SK-N-SH (cell line): ENCODE data around the gene MNT. TPM values are rescaled to one million over a fixed set of nuclear protein-coding genes. Genes with fewer than 3 reads are reported as not detected.

Source experiments
- CTCF ChIA-PET: fragments of 300-600, 350-600 bp; formaldehyde crosslinking; extraction: SDS; loops from one replicate; lab custom pipeline; 2021; lab: Yijun Ruan, JAX
- POLR2A ChIA-PET: fragments of 350-600 bp; sonication (Branson Sonifier 250); formaldehyde crosslinking; extraction: SDS; loops from one replicate; lab custom pipeline; 2020; ENCODE audit warnings: antibody characterized with exemption, inconsistent platforms; lab: Yijun Ruan, JAX
- DNase-seq: peaks from one replicate; pipeline ENCODE4 v3.0.0; 2012
- H2AFZ ChIP-seq: fragments of 200-600 bp; sonication (generic); 2 replicates; pipeline ENCODE4 v1.8.1; 2016; ENCODE audit warnings: antibody characterized with exemption, mild to moderate bottlenecking, low read depth
- H3F3A ChIP-seq: fragments of 200-600 bp; sonication (generic); replicated peaks from 2 replicates; pipeline ENCODE3; 2016; ENCODE audit warnings: antibody characterized with exemption, mild to moderate bottlenecking; ENCODE audit not compliant: insufficient read depth
- H3K27ac ChIP-seq, 2 experiments: fragments of 200-500 bp in 1 of 2; fragments of 200-600 bp in 1 of 2; sonication (Bioruptor generic) in 1 of 2; sonication (generic), shearing (Covaris generic) in 1 of 2; 2 replicates each; pipeline versions ENCODE4 v1.5.1 to v1.6.1; 2014 to 2016; ENCODE audit warnings: low read depth in 2 of 2, inconsistent platforms in 1 of 2, low read length in 1 of 2, mild to moderate bottlenecking in 1 of 2, mixed read lengths in 1 of 2
- H3K27me3 ChIP-seq: fragments of 200-600 bp; sonication (generic), shearing (Covaris generic); 2 replicates; pipeline ENCODE4 v1.6.1; 2016; ENCODE audit warnings: mixed run types; ENCODE audit not compliant: insufficient read depth
- H3K36me3 ChIP-seq, 2 experiments: fragments of 200-500 bp in 1 of 2; fragments of 200-600 bp in 1 of 2; sonication (Bioruptor generic) in 1 of 2; sonication (generic) in 1 of 2; replicated peaks in 1 of 2; 2 replicates each; pipeline versions ENCODE3 to v1.5.1; 2014 to 2016; ENCODE audit warnings: low read length in 1 of 2, mild to moderate bottlenecking in 1 of 2; ENCODE audit not compliant: insufficient read depth in 2 of 2, control insufficient read depth in 1 of 2
- H3K4me1 ChIP-seq, 2 experiments: fragments of 200-500 bp in 1 of 2; fragments of 200-600 bp in 1 of 2; sonication (Bioruptor generic) in 1 of 2; sonication (generic), shearing (Covaris generic) in 1 of 2; 2 replicates each; pipeline versions ENCODE4 v1.5.1 to v1.6.1; 2014 to 2016; ENCODE audit warnings: low read depth in 1 of 2, low read length in 1 of 2, mixed run types in 1 of 2; ENCODE audit not compliant: insufficient read depth in 2 of 2, control insufficient read depth in 1 of 2
- H3K4me2 ChIP-seq: fragments of 200-600 bp; sonication (generic), shearing (Covaris generic); 2 replicates; pipeline ENCODE4 v1.6.1; 2017; ENCODE audit warnings: mixed run types
- H3K4me3 ChIP-seq, 2 experiments: fragments of 200-500 bp in 1 of 2; fragments of 200-600 bp in 1 of 2; sonication (Bioruptor generic) in 1 of 2; sonication (generic), shearing (Covaris generic) in 1 of 2; 2 replicates each; pipeline versions ENCODE4 v1.5.1 to v1.8.1; 2014 to 2016; ENCODE audit warnings: low read depth in 2 of 2, inconsistent platforms in 1 of 2, low read length in 1 of 2, mild to moderate bottlenecking in 1 of 2, mixed read lengths in 1 of 2, moderate library complexity in 1 of 2
- H3K79me2 ChIP-seq: fragments of 200-600 bp; sonication (generic); 2 replicates; pipeline ENCODE4 v1.8.1; 2017; ENCODE audit warnings: mild to moderate bottlenecking; ENCODE audit not compliant: insufficient read depth
- H3K9ac ChIP-seq: fragments of 200-600 bp; sonication (generic); 2 replicates; pipeline ENCODE4 v1.6.1; 2017; ENCODE audit warnings: mixed run types
- H3K9me2 ChIP-seq: fragments of 200-600 bp; sonication (generic); 2 replicates; pipeline ENCODE4 v1.6.1; 2017; ENCODE audit warnings: mixed run types
- H3K9me3 ChIP-seq: fragments of 200-600 bp; sonication (generic); 2 replicates; pipeline ENCODE4 v1.6.1; 2017; ENCODE audit warnings: mixed run types, mild to moderate bottlenecking, moderate library complexity
- H4K20me1 ChIP-seq: fragments of 200-600 bp; sonication (generic); 2 replicates; pipeline ENCODE4 v1.6.1; 2017; ENCODE audit warnings: mild to moderate bottlenecking, mixed run types; ENCODE audit not compliant: insufficient read depth
- CHD2 ChIP-seq: fragments of 150-350 bp; IDR thresholded peaks from 2 replicates; pipeline ENCODE4 v1.6.1; 2018; ENCODE audit warnings: low read length; ENCODE audit not compliant: partially characterized antibody
- CTCF ChIP-seq: fragments of 200-600 bp; sonication (generic); IDR thresholded peaks from 2 replicates; pipeline ENCODE4 v1.6.1; 2017; ENCODE audit warnings: antibody characterized with exemption, mild to moderate bottlenecking, moderate library complexity
- EP300 ChIP-seq, 2 experiments: IDR thresholded peaks; 2 replicates each; pipeline versions ENCODE4 v1.4.0 to v1.6.1; 2012; ENCODE audit warnings: borderline replicate concordance in 1 of 2, low read depth in 1 of 2, low read length in 1 of 2
- FOSL2 ChIP-seq: IDR thresholded peaks from 2 replicates; pipeline ENCODE4 v1.4.0; 2012; ENCODE audit warnings: low read depth, mild to moderate bottlenecking, moderate library complexity, borderline replicate concordance
- GATA2 ChIP-seq: sonication (generic); formaldehyde crosslinking; IDR thresholded peaks from 2 replicates; pipeline ENCODE4 v1.5.0; 2020; ENCODE audit warnings: mild to moderate bottlenecking, missing genetic modification reagents
- JUND ChIP-seq: IDR thresholded peaks from 2 replicates; pipeline ENCODE4 v1.4.0; 2012
- MEF2A ChIP-seq: IDR thresholded peaks from 2 replicates; pipeline ENCODE4 v1.4.0; 2012; ENCODE audit warnings: low read depth, borderline replicate concordance
- MXI1 ChIP-seq: IDR thresholded peaks from 2 replicates; pipeline ENCODE4 v1.6.1; 2012; ENCODE audit warnings: mild to moderate bottlenecking, low read depth, low read length, improper control_type of control experiment
- RAD21 ChIP-seq: IDR thresholded peaks from 2 replicates; pipeline ENCODE4 v1.6.1; 2012; ENCODE audit warnings: mild to moderate bottlenecking, low read length
- RCOR1 ChIP-seq: fragments of 150-350 bp; IDR thresholded peaks from 2 replicates; pipeline ENCODE4 v1.6.1; 2017; ENCODE audit warnings: antibody characterized with exemption, low read length
- SIN3A ChIP-seq: IDR thresholded peaks from 2 replicates; pipeline ENCODE4 v1.6.1; 2012; ENCODE audit warnings: low read depth, mild to moderate bottlenecking, low read length, moderate library complexity, borderline replicate concordance
- SMC3 ChIP-seq: IDR thresholded peaks from 2 replicates; pipeline ENCODE4 v1.6.1; 2012; ENCODE audit warnings: low read depth, low read length, improper control_type of control experiment
- TAF1 ChIP-seq: IDR thresholded peaks from 2 replicates; pipeline ENCODE4 v1.6.1; 2012; ENCODE audit warnings: low read depth, mild to moderate bottlenecking, low read length, moderate library complexity, borderline replicate concordance
- USF1 ChIP-seq: IDR thresholded peaks from 2 replicates; pipeline ENCODE4 v1.4.0; 2012; ENCODE audit warnings: low read depth, borderline replicate concordance
- ZBTB33 ChIP-seq: IDR thresholded peaks from 2 replicates; pipeline ENCODE4 v1.4.0; 2012; ENCODE audit warnings: low read depth, borderline replicate concordance
- WGBS: methylation state at CpG from one replicate; pipeline ENCODE4 v1.1.6; 2017; ENCODE audit warnings: low lambda C conversion rate; 5-methylcytosine and 5-hydroxymethylcytosine counted together
- polyA plus RNA-seq, 3 experiments: library from polyadenylated mRNA; depleted of rRNA; stranded (reverse); fragments of >200 nt; gene quantifications; 2 replicates each; pipeline ENCODE4 v1.2.3, GENCODE V29; 2012

Gene MNT
- polyA plus RNA-seq, 1 of the 3 experiments (the other 2 are of a cell fraction), result 7.1 TPM

- no peak overlapping the region for H3K4me3 ChIP-seq
- ChIA-PET CTCF (interaction anchor here (1.0 to 27.8 kb wide), 3 partner anchors 16 to 66 kb away, joined by 3 to 654 read pairs (median 5); no protein-coding TSS in a partner anchor), POLR2A (no interaction called here)
- H3K4me2 ChIP-seq, result no peak overlapping the region
- no peak for TF ChIP-seq CTCF
- no peak for TF ChIP-seq SIN3A
- no peak for TF ChIP-seq SMC3
- TF ChIP-seq USF1, result no peak
- TF ChIP-seq ZBTB33, result no peak
- TF ChIP-seq FOSL2, result no peak
- no peak for TF ChIP-seq GATA2 (CRISPR knock-in tag)
- TF ChIP-seq MXI1, result no peak
- TF ChIP-seq RCOR1, result no peak
- WGBS, result 83% methylated on average over 7 of the region's 7 CpGs
- peaks cover 5% of the 10 kb centered on the region for H3F3A ChIP-seq
- peaks cover 7 to 15% of the 10 kb centered on the region in 2 experiments for H3K36me3 ChIP-seq
- H4K20me1 ChIP-seq, result no peaks in the 10 kb centered on the region
- no peaks in the 10 kb centered on the region for H3K9me3 ChIP-seq
- no peak for DNase-seq
- no peak overlapping the region for H2AFZ ChIP-seq
- no peaks in the 10 kb centered on the region for H3K9me2 ChIP-seq
- H3K9ac ChIP-seq, result no peak overlapping the region
- H3K27ac ChIP-seq, result no peak overlapping the region
- no peaks in the 10 kb centered on the region for H3K27me3 ChIP-seq
- no peaks in the 10 kb centered on the region; a peak in 1 of 4 replicates for H3K4me1 ChIP-seq
- H3K79me2 ChIP-seq, result no peaks in the 10 kb centered on the region
Observed at GRCh38 chr17:2418572-2418971, 17.7 kb upstream of the MNT start.

GRCh38 chr17:2416010-2416734 lies 15.3 kb upstream of the MNT start:
- Histone ChIP-seq H3K9ac (no peak overlapping the region), H3K4me3 (no peak overlapping the region; a peak in 1 of 4 replicates), H3K4me2 (no peak overlapping the region), H2AFZ (no peak overlapping the region), H3F3A (peaks cover 9% of the 10 kb centered on the region), H3K27me3 (no peaks in the 10 kb centered on the region), H3K4me1 (peaks cover 0 to 6% of the 10 kb centered on the region in 2 experiments; a peak in 1 of 4 replicates), H3K27ac (peak overlapping the region; percentile 39 to 41; a peak in 2 of 4 replicates), H3K79me2 (no peaks in the 10 kb centered on the region), H4K20me1 (no peaks in the 10 kb centered on the region), H3K36me3 (peaks cover 7 to 15% of the 10 kb centered on the region in 2 experiments), H3K9me3 (no peaks in the 10 kb centered on the region), H3K9me2 (no peaks in the 10 kb centered on the region)
- no peak for TF ChIP-seq TAF1
- no peak for TF ChIP-seq MEF2A
- TF ChIP-seq SMC3, result peak; percentile 91
- TF ChIP-seq CHD2, result peak; percentile 37
- no peak for TF ChIP-seq JUND
- TF ChIP-seq CTCF, result peak; percentile 98
- TF ChIP-seq EP300 (IDR thresholded peaks at IDR 0.05; ENCODE audit: borderline replicate concordance in 1 of 2, low read depth in 1 of 2, low read length in 1 of 2), result no peak
- TF ChIP-seq RAD21, result peak; percentile 92
- POLR2A ChIA-PET, result interaction anchor here (0.7 to 2.3 kb wide), 4 partner anchors 15 to 33 kb away, joined by 3 to 27 read pairs (median 5); partner anchors contain the start of gene MNT
- DNase-seq, result peak; percentile 88
- CTCF ChIA-PET, result interaction anchor here (0.6 to 27.8 kb wide), 31 partner anchors 8 to 306 kb away, joined by 3 to 654 read pairs (median 5); partner anchors contain the start of genes MNT, PAFAH1B1, SGSM2 and TSR1
- WGBS, result 37% methylated on average over 19 of the region's 19 CpGs
